ENCODE data around the gene RPGRIP1L. TPM values are rescaled to one million over a fixed set of nuclear protein-coding genes. Genes with fewer than 3 reads are reported as not detected.

Gene RPGRIP1L
- total RNA-seq, 1 donor from 2014 or later = 15.3 TPM

DNA sequence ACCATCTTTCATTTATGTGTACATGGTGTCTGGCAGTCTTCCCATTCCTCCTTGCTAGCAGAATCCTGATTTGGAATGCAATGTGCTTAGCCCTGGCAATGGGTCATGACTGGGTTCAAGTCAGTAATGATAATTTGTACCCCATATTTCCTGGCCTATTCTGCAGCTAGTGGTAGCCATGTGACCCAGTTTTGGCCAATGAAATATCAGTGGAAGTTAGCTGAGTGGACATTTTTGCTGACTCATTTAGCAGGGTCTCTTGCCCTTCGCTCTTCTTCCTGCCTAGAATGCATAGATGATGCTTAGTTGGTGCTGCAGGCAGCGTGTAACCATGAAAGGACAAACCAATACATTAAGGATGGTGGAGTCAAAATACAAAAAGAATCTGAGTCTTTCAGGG, 121.9 kb downstream of the RPGRIP1L start:
- Histone ChIP-seq H3K4me3 (ENCODE audit: low read depth, low read length) (no peak overlapping the region), H3K27me3 (ENCODE audit: control insufficient read depth, insufficient read depth, low read length) (no peaks in the 10 kb centered on the region), H3K36me3 (ENCODE audit: control insufficient read depth, insufficient read depth, low read length) (no peaks in the 10 kb centered on the region)
- no peak for TF ChIP-seq CTCF (IDR thresholded peaks at IDR 0.05; ENCODE audit: insufficient read depth, low read length, poor library complexity, severe bottlenecking)
- no peak for DNase-seq (ENCODE audit: low read depth)

GRCh38 chr16:53580038-53580802, 123.4 kb downstream of the RPGRIP1L start:
- H3K36me3 ChIP-seq (ENCODE audit: control insufficient read depth, insufficient read depth, low read length) = no peaks in the 10 kb centered on the region
- no peak for DNase-seq (ENCODE audit: low read depth)
- no peak for TF ChIP-seq CTCF (IDR thresholded peaks at IDR 0.05; ENCODE audit: insufficient read depth, low read length, poor library complexity, severe bottlenecking)
- no peak overlapping the region for H3K4me3 ChIP-seq (ENCODE audit: low read depth, low read length)
- no peaks in the 10 kb centered on the region for H3K27me3 ChIP-seq (ENCODE audit: control insufficient read depth, insufficient read depth, low read length)

GRCh38 chr16:53576904-53577303, 126.8 kb downstream of the RPGRIP1L start:
- no peak for DNase-seq (ENCODE audit: low read depth)
- Histone ChIP-seq H3K27me3 (ENCODE audit: control insufficient read depth, insufficient read depth, low read length) (no peaks in the 10 kb centered on the region), H3K36me3 (ENCODE audit: control insufficient read depth, insufficient read depth, low read length) (no peaks in the 10 kb centered on the region), H3K4me3 (ENCODE audit: low read depth, low read length) (no peak overlapping the region)
- TF ChIP-seq CTCF (IDR thresholded peaks at IDR 0.05; ENCODE audit: insufficient read depth, low read length, poor library complexity, severe bottlenecking) = no peak

DNA sequence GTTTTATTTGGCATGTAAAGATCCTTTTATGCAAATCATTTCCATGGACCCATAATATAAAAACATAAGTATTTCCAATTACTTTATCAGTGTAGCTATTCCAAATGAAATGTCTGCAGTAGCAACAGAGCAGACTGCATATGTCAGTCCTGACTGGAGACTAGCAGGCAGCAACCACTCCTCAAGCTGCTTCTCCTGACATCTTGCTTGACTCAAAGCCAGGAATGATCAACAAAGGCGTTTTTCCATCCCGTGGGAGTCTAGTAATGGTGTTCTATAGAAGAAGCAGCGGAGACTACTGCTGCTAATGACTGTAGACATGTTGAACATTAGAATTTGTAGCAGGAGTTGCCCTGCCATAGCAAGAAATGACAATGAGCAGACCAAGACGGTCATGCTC, 127.4 kb downstream of the RPGRIP1L start:
- Histone ChIP-seq H3K27me3 (ENCODE audit: control insufficient read depth, insufficient read depth, low read length) (no peaks in the 10 kb centered on the region), H3K4me3 (ENCODE audit: low read depth, low read length) (no peak overlapping the region), H3K36me3 (ENCODE audit: control insufficient read depth, insufficient read depth, low read length) (no peaks in the 10 kb centered on the region)
- TF ChIP-seq CTCF (IDR thresholded peaks at IDR 0.05; ENCODE audit: insufficient read depth, low read length, poor library complexity, severe bottlenecking) = no peak
- DNase-seq (ENCODE audit: low read depth) = no peak

DNA sequence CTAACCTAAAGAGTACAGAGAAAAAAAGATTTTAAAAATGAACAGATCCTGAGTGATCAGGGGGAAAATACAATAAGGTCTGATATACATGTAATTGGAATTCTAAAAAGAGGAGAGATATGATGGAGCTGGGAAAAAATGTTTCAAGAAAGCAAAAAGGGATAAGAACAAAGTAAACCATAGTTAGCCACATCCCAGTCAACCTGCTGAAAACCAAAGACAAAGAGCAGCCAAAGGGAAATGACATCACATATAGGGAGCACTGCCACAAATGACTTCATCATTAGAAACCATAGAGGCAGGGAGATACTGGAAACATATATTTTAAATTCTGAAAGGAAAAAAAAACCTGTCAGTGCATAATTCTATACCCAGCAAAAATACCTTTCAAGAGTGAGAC, 131.9 kb downstream of the RPGRIP1L start:
- Histone ChIP-seq H3K4me3 (ENCODE audit: low read depth, low read length) (no peak overlapping the region), H3K27me3 (ENCODE audit: control insufficient read depth, insufficient read depth, low read length) (no peaks in the 10 kb centered on the region), H3K36me3 (ENCODE audit: control insufficient read depth, insufficient read depth, low read length) (no peaks in the 10 kb centered on the region)
- DNase-seq (ENCODE audit: low read depth) = no peak
- TF ChIP-seq CTCF (IDR thresholded peaks at IDR 0.05; ENCODE audit: insufficient read depth, low read length, poor library complexity, severe bottlenecking) = no peak
